Lower leg skin (tissue), 3 donors: ENCODE measurements around the gene PHACTR4.

Experiments
- POLR2A ChIP-seq, 2 donors: fragments of 450-650 bp; IDR thresholded peaks; one replicate each; pipeline ENCODE4 v1.6.1; 2016 to 2017; ENCODE audit warnings: antibody characterized with exemption in 2 of 2, mild to moderate bottlenecking in 1 of 2, moderate library complexity in 1 of 2
- TF ChIP-seq, protein P1 (sequence below), 3 donors: fragments of 450-650 bp; IDR thresholded peaks; one replicate each; pipeline ENCODE4 v1.5.1; 2016; ENCODE audit warnings: antibody characterized with exemption in 3 of 3, mild to moderate bottlenecking in 3 of 3, moderate library complexity in 2 of 3

DNA sequence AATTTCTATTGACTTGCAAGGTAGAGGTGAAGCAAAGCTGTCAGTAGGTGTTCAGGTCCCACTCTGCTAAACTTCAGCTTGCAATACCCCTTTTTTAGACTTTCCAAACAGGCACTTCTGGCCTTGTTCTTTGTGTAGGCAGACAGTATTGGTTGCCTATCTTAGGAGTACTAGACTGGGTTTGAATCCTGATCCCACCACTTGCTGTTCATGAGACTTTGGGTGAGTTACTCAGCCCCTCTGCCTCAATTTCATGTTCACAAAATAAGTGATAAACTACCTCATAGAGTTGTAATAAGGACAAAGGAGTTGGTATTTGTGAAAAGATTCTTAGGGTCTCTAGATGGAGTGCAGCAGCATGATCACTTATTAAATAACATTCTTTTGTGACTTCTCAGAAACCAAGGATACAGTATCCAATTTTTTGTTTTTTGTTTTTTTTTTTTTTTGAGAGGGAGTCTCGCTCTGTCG lies 141.5 kb downstream of the PHACTR4 start:
- TF ChIP-seq, protein P1, sequence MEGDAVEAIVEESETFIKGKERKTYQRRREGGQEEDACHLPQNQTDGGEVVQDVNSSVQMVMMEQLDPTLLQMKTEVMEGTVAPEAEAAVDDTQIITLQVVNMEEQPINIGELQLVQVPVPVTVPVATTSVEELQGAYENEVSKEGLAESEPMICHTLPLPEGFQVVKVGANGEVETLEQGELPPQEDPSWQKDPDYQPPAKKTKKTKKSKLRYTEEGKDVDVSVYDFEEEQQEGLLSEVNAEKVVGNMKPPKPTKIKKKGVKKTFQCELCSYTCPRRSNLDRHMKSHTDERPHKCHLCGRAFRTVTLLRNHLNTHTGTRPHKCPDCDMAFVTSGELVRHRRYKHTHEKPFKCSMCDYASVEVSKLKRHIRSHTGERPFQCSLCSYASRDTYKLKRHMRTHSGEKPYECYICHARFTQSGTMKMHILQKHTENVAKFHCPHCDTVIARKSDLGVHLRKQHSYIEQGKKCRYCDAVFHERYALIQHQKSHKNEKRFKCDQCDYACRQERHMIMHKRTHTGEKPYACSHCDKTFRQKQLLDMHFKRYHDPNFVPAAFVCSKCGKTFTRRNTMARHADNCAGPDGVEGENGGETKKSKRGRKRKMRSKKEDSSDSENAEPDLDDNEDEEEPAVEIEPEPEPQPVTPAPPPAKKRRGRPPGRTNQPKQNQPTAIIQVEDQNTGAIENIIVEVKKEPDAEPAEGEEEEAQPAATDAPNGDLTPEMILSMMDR (IDR thresholded peaks at IDR 0.05): no peak
- TF ChIP-seq POLR2A (IDR thresholded peaks at IDR 0.05): no peak
